SIG-M5 (cell line): Measurements from ENCODE around the gene MAZ.

ENCODE experiments used
- DNase-seq: peaks from one replicate; lab custom pipeline; 2025; lab: John Stamatoyannopoulos, UW

The MAZ gene

DNA sequence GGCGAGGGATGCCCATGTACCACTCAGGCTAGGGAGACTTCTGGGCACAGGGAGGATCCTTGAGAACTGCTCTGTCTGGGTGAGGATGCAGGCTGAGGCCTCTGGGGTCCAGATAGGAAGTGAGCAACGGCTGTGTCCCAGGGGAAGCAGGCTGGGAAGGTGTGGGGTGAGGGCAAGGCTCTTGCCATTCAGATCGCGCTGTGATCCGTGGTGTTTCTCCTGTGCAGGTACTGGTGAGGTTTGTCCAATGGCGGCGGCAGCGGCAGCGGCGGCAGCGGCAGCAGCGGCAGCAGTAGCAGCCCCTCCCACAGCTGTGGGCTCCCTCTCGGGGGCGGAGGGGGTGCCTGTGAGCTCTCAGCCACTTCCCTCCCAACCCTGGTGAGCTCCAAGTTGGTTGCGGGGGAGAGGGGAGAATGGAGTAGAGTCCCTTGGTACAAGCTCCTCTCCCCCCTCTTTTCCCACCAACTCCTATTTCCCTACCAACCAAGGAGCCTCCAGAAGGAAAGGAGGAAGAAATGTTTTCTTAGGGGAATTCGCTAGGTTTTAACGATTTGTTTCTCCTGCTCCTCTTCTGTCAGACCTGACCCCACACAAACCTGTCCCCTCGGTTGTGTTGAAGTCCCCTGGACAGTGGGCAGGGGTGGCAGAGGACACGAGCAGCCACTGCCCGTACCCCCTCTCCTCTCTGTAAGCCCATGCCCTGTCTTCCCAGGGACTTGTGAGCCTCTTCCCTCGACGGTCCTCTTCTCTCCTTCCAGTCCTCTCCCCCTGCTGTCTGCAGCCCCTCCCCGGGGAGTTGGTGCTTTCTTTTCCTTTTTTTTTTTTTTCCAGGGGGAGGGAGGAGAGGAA lies 3.7 kb downstream of the MAZ start:
- DNase-seq = no peak

- no peak for DNase-seq
These were observed 4.4 kb downstream of the MAZ start for GRCh38 chr16:29810699-29811169.

DNA sequence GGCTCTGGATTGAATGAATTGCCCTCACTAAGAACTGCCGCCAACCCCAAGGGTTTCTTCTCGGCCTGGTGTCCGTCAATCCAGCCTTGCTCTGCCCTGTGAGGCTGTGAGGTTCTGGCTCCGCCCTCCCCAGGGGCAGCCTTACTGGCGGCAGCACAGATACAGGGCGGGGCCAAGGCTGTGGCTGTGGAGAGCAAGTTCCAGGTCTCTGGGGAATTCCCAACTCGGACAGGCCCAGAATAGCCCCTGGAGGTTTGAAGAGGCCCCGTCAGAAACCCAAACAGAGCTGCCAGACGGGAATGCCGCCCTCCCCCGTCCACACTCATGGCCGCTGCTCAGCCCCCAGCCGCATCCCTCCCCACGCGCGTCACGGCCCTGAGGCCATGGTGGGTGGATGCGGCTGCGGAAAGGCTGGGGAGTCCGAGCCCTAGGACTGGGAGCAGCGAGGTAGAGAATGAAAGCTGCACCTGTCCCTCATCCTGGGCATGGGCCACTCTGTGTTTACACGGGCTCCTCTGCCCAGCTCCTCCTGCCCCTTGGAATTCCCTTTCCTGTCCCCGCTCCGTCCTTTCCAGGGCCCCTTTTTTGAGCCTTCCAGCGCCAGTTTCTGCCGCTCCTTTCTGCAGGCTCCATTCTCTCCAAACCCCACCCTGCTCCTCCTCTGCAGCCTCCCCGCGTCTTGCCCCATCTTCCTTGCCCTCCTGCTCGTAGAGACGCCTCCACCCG lies 5.0 kb downstream of the MAZ start:
- no peak for DNase-seq

GRCh38 chr16:29811896-29812665 lies 5.8 kb downstream of the MAZ start, which contains the start of gene PRRT2:
PRRT2 (plus strand) TSS chr16:29812193; CDS start chr16:29813055, 862 bp downstream.
- DNase-seq = no peak

GRCh38 chr16:29812754-29813643 lies 6.7 kb downstream of the MAZ start:
- no peak for DNase-seq

GRCh38 chr16:29813644-29814562 lies 7.6 kb downstream of the MAZ start:
- no peak for DNase-seq

DNA sequence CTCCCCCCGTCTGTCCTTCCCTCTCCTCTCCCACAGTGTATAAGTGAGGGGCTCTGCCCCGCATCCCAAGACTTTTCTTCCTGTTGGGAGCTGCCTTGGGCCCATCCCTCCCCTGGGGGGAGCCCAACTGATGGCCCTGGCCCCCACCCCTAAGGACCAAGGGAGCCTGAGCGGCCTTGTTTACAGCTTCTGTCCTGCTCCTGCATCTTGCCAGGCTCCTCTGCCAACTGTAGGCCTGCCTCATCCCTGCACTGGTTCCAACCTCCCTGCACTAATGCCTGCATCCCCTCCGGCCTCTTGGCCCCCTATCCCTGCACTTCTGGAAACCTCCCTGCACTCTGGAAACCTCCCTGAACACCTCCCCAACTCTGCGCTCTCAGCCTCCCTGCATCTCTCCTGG lies 8.3 kb downstream of the MAZ start:
- DNase-seq = no peak

- no peak for DNase-seq
These were observed 8.8 kb downstream of the MAZ start for GRCh38 chr16:29815032-29815721.

- DNase-seq = peak; percentile 91
These were observed 9.7 kb downstream of the MAZ start, which contains the start of gene PAGR1 for GRCh38 chr16:29815793-29816693. PAGR1 (plus strand) TSS chr16:29816152; CDS start chr16:29816526, 374 bp downstream.

- DNase-seq = no peak
These were observed 10.5 kb downstream of the MAZ start for GRCh38 chr16:29816694-29817441.

DNA sequence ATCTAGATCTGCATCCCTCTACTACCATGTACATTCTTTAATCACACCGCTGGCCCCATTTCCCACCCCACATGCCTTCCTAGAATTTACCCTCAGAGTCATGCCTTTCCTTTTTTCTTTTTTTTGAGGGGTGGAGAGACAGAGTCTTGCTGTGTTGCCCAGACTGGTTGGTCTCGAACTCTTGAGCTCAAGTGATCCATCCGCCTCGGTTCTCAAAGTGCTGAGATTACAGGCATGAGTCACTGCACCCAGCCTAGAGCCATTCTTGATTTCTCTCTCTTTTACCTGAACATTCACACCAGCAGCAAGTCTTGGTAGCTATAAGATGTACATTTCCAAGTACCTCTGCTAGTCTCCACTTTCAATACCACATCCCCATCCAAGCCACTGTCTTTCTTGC lies 11.8 kb downstream of the MAZ start:
- DNase-seq = no peak

- DNase-seq = no peak
These were observed 13.2 kb downstream of the MAZ start for GRCh38 chr16:29819506-29819905.

DNA sequence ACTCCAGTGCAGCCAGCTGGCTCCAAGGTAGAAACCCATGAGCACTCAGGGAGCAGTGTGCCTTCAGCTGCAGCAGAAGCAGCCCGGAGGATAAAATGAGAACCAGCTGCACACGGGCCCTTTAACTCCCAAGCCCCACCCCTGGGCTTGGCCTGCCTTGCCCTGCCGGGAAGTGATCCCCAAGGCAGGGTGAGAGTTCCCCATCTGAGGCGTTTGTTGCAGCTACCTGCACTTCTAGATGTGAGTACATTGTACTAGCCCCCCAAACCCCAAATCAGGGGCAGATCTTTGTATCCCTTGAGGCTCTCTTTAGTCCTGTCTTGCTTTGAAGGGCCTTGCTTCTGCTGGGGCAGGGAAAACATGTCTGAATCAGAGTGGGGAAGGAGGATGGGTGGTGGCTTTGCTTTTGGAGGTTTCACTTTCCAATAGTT lies 14.0 kb downstream of the MAZ start, which contains the start of gene MVP:
TSS of gene MVP (plus strand) at position 192 of the 431 bp plus-strand sequence. CDS start 10,088 bp downstream, outside the sequence.
- no peak for DNase-seq

DNA sequence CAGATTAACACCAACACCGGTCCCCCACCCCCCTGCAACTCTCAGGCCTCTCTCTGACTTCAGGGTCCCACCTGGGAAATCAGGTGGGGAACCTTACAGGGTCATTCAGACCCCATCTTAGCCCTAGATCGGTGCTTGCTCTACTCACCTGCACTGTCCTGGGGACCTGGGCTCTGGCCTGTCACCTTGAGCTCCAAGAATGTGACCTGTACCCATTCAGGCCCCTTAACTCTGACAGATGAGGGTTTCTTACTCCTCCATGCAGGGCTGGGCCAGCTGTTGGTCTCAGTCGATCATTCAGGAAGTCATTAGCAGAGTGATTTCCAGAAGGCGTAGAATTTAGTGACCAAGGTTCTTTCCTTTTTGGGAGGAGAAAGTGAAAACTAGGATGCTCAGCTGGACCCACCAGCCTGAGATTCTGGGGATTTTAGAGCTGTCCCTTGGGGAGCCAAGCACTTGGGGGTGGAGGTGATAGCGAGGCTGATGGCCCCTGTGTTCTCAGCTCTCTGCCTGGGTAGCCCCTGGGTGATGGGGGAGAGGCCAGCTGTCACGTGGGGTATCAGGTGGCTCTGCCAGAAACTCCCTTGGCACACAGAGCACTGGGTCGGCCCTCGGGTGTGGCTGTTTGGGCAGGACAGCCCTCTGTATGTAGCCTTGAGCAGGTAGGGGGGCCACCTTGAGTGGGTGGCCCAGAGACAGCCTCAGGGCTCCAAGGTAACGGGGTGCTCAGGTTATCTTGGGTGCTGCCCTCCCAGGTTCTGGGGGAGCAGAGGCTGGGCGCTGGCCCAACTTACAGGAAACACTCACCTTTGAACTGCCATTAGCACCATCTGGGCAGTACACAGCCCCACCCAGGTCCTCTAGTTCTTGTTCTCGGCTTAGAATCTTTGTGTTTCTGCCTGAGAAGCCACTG lies 14.7 kb downstream of the MAZ start:
- DNase-seq = no peak

DNA sequence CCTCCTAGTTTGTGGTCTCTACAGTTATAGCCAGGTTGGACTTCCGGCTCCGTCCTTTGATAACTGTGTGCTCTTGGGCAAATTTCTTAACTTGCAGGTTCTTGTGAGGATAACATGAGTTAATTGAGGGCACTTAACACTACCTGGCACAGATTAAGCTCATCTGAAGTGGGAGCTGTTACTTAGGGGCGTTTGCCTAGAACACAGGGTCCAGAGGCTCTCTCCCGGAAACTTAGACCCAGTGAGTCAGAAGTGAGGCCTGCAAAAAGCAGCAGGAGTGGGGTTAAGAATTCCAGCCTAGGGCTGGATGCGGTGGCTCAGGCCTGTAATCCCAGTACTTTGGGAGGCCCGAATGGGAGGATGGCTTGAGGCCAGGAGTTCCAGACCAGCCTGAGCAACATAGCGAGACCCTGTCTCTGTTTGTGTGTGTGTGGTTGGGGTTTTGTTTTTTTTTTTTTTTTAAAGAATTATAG lies 15.3 kb downstream of the MAZ start:
- DNase-seq = no peak

DNA sequence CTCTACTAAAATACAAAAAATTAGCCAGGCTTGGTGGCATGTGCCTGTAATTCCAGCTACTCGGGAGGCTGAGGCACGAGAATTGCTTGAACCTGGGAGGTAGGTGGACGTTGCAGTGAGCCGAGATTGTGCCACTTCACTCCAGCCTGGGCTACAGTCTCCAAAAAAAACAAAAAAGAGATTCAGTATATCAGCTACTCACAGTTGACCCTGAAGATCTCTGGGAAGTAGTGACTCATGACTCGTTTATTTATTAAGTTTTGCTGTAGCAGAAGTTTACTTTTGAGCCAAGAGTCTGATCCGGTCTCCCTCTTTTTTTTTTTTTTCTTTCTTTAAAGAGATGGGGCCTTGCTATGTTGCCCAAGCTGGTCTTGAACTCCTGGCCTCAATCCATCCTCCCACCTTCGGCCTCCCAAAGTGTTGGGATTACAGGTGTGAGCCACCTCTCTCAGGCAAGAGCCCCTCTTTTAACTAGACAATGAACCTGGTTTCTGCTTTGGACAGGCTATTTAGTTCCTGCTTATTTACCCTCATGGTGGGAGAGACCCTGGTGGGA lies 18.3 kb downstream of the MAZ start:
- DNase-seq = no peak
